ENCODE measurements around the gene RAB40C. TPM values are rescaled to one million over a fixed set of nuclear protein-coding genes. Genes with fewer than 3 reads are reported as not detected.

Gene RAB40C
- total and polyA plus RNA-seq, 2 donors (not counting 1 experiment from before 2014, with no cell fraction given), result 3.2 to 11.6 TPM

DNA sequence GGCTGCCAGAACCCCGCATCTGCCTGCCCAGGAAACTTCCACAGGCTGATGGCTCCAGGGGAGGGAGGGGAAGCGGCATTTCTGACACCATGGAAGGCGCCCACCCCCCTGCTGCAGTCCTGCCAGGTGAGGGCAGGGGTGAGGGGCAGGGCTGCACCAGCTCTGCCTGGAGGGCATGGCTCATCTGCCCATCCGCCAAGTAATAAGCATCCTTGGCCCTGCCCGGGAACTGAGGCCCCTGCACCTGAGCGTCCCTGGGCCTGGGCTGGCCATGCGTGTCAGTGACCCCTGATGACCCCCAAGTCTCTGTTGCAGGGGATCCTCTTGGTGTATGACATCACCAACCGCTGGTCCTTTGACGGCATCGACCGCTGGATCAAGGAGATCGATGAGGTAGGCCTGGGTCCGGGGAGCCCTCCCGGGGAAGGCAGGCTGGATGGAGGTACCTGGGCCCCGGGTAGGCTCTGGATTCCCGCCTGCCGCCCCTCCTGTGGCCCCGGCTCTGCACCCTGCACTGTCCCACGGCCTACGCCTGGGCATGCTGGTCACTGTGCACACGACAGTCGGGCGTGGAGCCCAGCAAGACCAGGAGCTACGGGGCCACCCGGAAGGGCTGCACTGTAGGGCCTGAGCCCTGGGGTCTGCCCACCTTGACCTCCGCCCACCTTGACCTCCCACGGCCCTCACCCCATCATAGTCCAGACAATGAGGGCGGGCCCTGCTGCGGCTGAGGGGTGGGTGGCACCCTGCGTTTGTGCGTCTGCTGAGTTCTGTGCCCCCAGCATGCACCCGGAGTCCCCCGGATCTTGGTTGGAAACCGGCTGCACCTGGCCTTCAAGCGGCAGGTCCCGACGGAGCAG is 35.5 kb downstream of the RAB40C start:
- no peaks in the 10 kb centered on the region for H3K79me2 ChIP-seq (ENCODE audit: control insufficient read depth, insufficient read depth, low read length)
- H3K27ac ChIP-seq (ENCODE audit: insufficient read depth, low read length), result no peak overlapping the region
- H3K4me2 ChIP-seq (ENCODE audit: extremely low read depth, insufficient read depth, low read length), result no peak overlapping the region
- no peak overlapping the region for H3K4me3 ChIP-seq (replicated peaks in 1 of 4; ENCODE audit: control extremely low read depth in 1 of 4, insufficient read depth in 1 of 4, low read depth in 3 of 4, low read length in 4 of 4)
- DNase-seq (ENCODE audit: low read depth in 2 of 2), result no peak
- no peak overlapping the region for H3K9ac ChIP-seq (ENCODE audit: insufficient read depth, low read length)
- no peak for TF ChIP-seq EZH2 (IDR thresholded peaks at IDR 0.05; ENCODE audit: low read length, missing control alignments)
- TF ChIP-seq, protein P1, sequence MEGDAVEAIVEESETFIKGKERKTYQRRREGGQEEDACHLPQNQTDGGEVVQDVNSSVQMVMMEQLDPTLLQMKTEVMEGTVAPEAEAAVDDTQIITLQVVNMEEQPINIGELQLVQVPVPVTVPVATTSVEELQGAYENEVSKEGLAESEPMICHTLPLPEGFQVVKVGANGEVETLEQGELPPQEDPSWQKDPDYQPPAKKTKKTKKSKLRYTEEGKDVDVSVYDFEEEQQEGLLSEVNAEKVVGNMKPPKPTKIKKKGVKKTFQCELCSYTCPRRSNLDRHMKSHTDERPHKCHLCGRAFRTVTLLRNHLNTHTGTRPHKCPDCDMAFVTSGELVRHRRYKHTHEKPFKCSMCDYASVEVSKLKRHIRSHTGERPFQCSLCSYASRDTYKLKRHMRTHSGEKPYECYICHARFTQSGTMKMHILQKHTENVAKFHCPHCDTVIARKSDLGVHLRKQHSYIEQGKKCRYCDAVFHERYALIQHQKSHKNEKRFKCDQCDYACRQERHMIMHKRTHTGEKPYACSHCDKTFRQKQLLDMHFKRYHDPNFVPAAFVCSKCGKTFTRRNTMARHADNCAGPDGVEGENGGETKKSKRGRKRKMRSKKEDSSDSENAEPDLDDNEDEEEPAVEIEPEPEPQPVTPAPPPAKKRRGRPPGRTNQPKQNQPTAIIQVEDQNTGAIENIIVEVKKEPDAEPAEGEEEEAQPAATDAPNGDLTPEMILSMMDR (conservative IDR thresholded peaks at IDR 0.05 in 1 of 2, IDR thresholded peaks at IDR 0.05 in 1 of 2; ENCODE audit: low read depth in 1 of 2, low read length in 2 of 2), result no peak
- H2AFZ ChIP-seq (ENCODE audit: low read length), result no peak overlapping the region
- H3K4me1 ChIP-seq (ENCODE audit: control insufficient read depth, extremely low read depth, insufficient read depth, low read length), result peaks cover 8% of the 10 kb centered on the region
- H3K27me3 ChIP-seq (ENCODE audit: control insufficient read depth, insufficient read depth, low read length), result no peaks in the 10 kb centered on the region
- H3K36me3 ChIP-seq (ENCODE audit: control insufficient read depth, insufficient read depth, low read length), result peaks cover 6% of the 10 kb centered on the region
- H3K9me3 ChIP-seq (ENCODE audit: control insufficient read depth, insufficient read depth, low read depth, low read length), result no peaks in the 10 kb centered on the region
- H4K20me1 ChIP-seq (ENCODE audit: control insufficient read depth, extremely low read depth, insufficient read depth, low read length), result no peaks in the 10 kb centered on the region

DNA sequence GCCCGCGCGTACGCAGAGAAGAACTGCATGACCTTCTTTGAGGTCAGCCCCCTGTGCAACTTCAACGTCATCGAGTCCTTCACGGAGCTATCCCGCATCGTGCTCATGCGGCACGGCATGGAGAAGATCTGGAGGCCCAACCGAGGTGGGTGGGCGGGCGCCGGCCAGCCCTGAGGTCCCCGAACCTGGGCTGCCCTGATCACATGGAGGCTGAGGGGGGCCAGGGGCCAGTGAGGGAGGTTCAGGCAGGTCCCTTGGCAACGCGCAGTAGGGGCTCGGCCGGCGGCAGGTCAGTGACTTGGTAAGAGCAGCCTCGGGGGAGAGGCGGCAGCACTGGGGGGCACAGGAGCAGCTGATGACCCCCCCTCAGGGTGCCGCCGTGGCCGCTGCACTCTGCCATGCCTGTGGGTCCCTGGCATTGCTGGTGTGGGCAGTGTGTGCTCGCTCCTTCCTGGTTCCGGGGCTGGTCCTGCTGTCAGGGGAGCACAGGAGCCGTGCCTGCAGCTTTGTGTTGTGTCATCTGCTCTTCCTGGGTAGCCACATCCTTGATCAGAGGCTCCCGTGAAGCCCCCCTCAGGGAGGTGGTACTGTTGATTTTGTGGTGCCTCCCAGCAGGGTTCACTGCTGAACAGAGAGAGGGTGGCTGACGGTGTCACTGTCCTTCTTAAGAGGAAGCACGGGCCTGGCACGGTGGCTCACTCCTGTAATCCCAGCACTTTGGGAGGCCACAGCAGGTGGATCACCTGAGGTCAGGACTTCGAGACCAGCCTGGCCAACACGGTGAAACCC is 36.3 kb downstream of the RAB40C start:
- peak overlapping the region; percentile 66 for H3K27ac ChIP-seq (ENCODE audit: insufficient read depth, low read length)
- no peak for TF ChIP-seq EZH2 (IDR thresholded peaks at IDR 0.05; ENCODE audit: low read length, missing control alignments)
- TF ChIP-seq, protein P1 (conservative IDR thresholded peaks at IDR 0.05 in 1 of 2, IDR thresholded peaks at IDR 0.05 in 1 of 2; ENCODE audit: low read depth in 1 of 2, low read length in 2 of 2), result no peak
- H3K4me1 ChIP-seq (ENCODE audit: control insufficient read depth, extremely low read depth, insufficient read depth, low read length), result peaks cover 8% of the 10 kb centered on the region
- no peak overlapping the region for H3K4me3 ChIP-seq (replicated peaks in 1 of 4; ENCODE audit: control extremely low read depth in 1 of 4, insufficient read depth in 1 of 4, low read depth in 3 of 4, low read length in 4 of 4)
- H3K9me3 ChIP-seq (ENCODE audit: control insufficient read depth, insufficient read depth, low read depth, low read length), result no peaks in the 10 kb centered on the region
- no peak overlapping the region for H2AFZ ChIP-seq (ENCODE audit: low read length)
- H3K36me3 ChIP-seq (ENCODE audit: control insufficient read depth, insufficient read depth, low read length), result peaks cover 6% of the 10 kb centered on the region
- H3K79me2 ChIP-seq (ENCODE audit: control insufficient read depth, insufficient read depth, low read length), result no peaks in the 10 kb centered on the region
- H3K4me2 ChIP-seq (ENCODE audit: extremely low read depth, insufficient read depth, low read length), result no peak overlapping the region
- no peak for DNase-seq (ENCODE audit: low read depth in 2 of 2)
- H4K20me1 ChIP-seq (ENCODE audit: control insufficient read depth, extremely low read depth, insufficient read depth, low read length), result no peaks in the 10 kb centered on the region
- H3K27me3 ChIP-seq (ENCODE audit: control insufficient read depth, insufficient read depth, low read length), result no peaks in the 10 kb centered on the region
- H3K9ac ChIP-seq (ENCODE audit: insufficient read depth, low read length), result no peak overlapping the region

DNA sequence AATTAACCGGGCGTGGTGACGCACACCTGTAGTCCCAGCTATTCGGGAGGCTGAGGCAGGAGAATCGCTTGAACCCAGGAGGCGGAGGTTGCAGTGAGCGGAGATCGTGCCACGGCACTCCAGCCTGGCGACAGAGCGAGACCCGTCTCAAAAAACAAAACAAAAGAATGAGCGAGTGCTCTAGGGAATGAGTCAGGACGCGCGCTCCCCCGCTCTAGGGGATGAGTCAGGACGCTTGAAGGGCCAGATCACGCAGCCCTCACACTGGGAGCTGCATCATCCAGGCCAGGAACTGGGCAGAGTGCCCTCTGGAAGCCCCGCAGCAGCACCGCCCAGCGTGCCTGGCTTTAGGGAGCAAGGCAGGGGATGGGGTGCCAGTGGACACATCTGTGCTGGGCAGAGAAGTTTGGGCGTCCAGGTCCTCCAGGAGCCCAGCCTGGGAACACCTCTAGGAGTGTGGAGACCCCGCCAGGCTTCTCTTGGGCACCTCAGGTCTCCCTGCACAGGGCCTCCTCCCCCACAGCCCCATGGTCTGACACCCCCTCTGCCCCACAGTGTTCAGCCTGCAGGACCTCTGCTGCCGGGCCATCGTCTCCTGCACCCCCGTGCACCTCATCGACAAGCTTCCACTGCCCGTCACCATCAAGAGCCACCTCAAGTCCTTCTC is 37.1 kb downstream of the RAB40C start:
- Histone ChIP-seq H3K4me3 (replicated peaks in 1 of 4; ENCODE audit: control extremely low read depth in 1 of 4, insufficient read depth in 1 of 4, low read depth in 3 of 4, low read length in 4 of 4) (no peak overlapping the region), H3K9ac (ENCODE audit: insufficient read depth, low read length) (no peak overlapping the region), H3K36me3 (ENCODE audit: control insufficient read depth, insufficient read depth, low read length) (peaks cover 6% of the 10 kb centered on the region), H3K27ac (ENCODE audit: insufficient read depth, low read length) (peak overlapping the region; percentile 66), H3K27me3 (ENCODE audit: control insufficient read depth, insufficient read depth, low read length) (no peaks in the 10 kb centered on the region), H3K4me2 (ENCODE audit: extremely low read depth, insufficient read depth, low read length) (no peak overlapping the region), H2AFZ (ENCODE audit: low read length) (no peak overlapping the region), H3K79me2 (ENCODE audit: control insufficient read depth, insufficient read depth, low read length) (no peaks in the 10 kb centered on the region), H3K4me1 (ENCODE audit: control insufficient read depth, extremely low read depth, insufficient read depth, low read length) (peaks cover 2% of the 10 kb centered on the region), H3K9me3 (ENCODE audit: control insufficient read depth, insufficient read depth, low read depth, low read length) (no peaks in the 10 kb centered on the region), H4K20me1 (ENCODE audit: control insufficient read depth, extremely low read depth, insufficient read depth, low read length) (no peaks in the 10 kb centered on the region)
- peak; percentile 96 to 97 for DNase-seq (ENCODE audit: low read depth in 2 of 2)
- no peak for TF ChIP-seq EZH2 (IDR thresholded peaks at IDR 0.05; ENCODE audit: low read length, missing control alignments)
- TF ChIP-seq, protein P1 (conservative IDR thresholded peaks at IDR 0.05 in 1 of 2, IDR thresholded peaks at IDR 0.05 in 1 of 2; ENCODE audit: low read depth in 1 of 2, low read length in 2 of 2), result no peak

All from fibroblast of lung (primary cell).